IMR-90 (cell line): ENCODE data around the gene POLR3A. TPM values are rescaled to one million over a fixed set of nuclear protein-coding genes. Genes with fewer than 3 reads are reported as not detected.

Experiments used
- ATAC-seq: fragments of 200-7000 bp; cut with Tn5 transposase; 2 replicates; pipeline ENCODE4 v1.9.1; 2020; ENCODE audit warnings: low read depth, mild to moderate bottlenecking, moderate library complexity
- BruUV-seq: library from RNA; stranded (reverse); fragments of 400-500 nt; replicated peaks from 2 replicates; lab custom pipeline; 2021; lab: Mats Ljungman, UMichigan
- CTCF ChIA-PET: fragments of 300-600 bp; formaldehyde crosslinking; extraction: SDS; loops from one replicate; lab custom pipeline; 2021; ENCODE audit warnings: antibody characterized with exemption; lab: Yijun Ruan, JAX
- POLR2A ChIA-PET: fragments of 300-600 bp; sonication (Branson Sonifier 250); formaldehyde crosslinking; loops from one replicate; lab custom pipeline; 2022; ENCODE audit warnings: antibody characterized with exemption; ENCODE audit not compliant: unreplicated experiment; lab: Charles Lee
- DNase-seq: peaks from one replicate; pipeline ENCODE4 v3.0.0; 2013
- H2AFZ ChIP-seq: replicated peaks from 2 replicates; pipeline ENCODE3; 2013; ENCODE audit warnings: low read length, mild to moderate bottlenecking; ENCODE audit not compliant: poor library complexity
- H2AK5ac ChIP-seq: 2 replicates; pipeline ENCODE4 v1.6.1; 2013; ENCODE audit warnings: low read depth, low read length, inconsistent platforms
- H2AK9ac ChIP-seq: replicated peaks from 2 replicates; pipeline ENCODE3; 2013; ENCODE audit warnings: mild to moderate bottlenecking, low read depth, low read length, moderate library complexity; ENCODE audit not compliant: poor library complexity
- H2BK120ac ChIP-seq: 2 replicates; pipeline ENCODE4 v1.6.1; 2013; ENCODE audit warnings: low read depth, low read length, inconsistent platforms
- H2BK15ac ChIP-seq: 3 replicates; pipeline ENCODE4 v1.6.1; 2013; ENCODE audit warnings: low read depth, low read length, inconsistent platforms
- H2BK20ac ChIP-seq: 2 replicates; pipeline ENCODE4 v1.6.1; 2013; ENCODE audit warnings: low read depth, mild to moderate bottlenecking, inconsistent platforms, low read length, moderate library complexity
- H2BK5ac ChIP-seq: 2 replicates; pipeline ENCODE4 v1.6.1; 2013; ENCODE audit warnings: mild to moderate bottlenecking, low read depth, low read length, inconsistent platforms; ENCODE audit not compliant: poor library complexity, severe bottlenecking
- H3K14ac ChIP-seq: replicated peaks from 2 replicates; pipeline ENCODE4 v1.6.1; 2013; ENCODE audit warnings: low read depth, low read length, inconsistent platforms
- H3K18ac ChIP-seq: 2 replicates; pipeline ENCODE4 v1.6.1; 2013; ENCODE audit warnings: low read depth, low read length, control low read depth
- H3K23ac ChIP-seq: 2 replicates; pipeline ENCODE4 v1.6.1; 2013; ENCODE audit warnings: low read depth, low read length, inconsistent platforms
- H3K27ac ChIP-seq: 2 replicates; pipeline ENCODE4 v1.5.1; 2013; ENCODE audit warnings: mild to moderate bottlenecking, control low read depth, low read length; ENCODE audit not compliant: insufficient read depth
- H3K27me3 ChIP-seq: 2 replicates; pipeline ENCODE4 v1.6.1; 2013; ENCODE audit warnings: low read length; ENCODE audit not compliant: control insufficient read depth, insufficient read depth
- H3K36me3 ChIP-seq: 2 replicates; pipeline ENCODE4 v1.6.1; 2013; ENCODE audit warnings: low read length, mixed read lengths; ENCODE audit not compliant: control insufficient read depth, insufficient read depth
- H3K4ac ChIP-seq: 2 replicates; pipeline ENCODE4 v1.6.1; 2013; ENCODE audit warnings: low read depth, low read length, inconsistent platforms
- H3K4me1 ChIP-seq: 2 replicates; pipeline ENCODE4 v1.6.1; 2013; ENCODE audit warnings: low read length, mixed read lengths; ENCODE audit not compliant: control insufficient read depth, insufficient read depth
- H3K4me2 ChIP-seq: 2 replicates; pipeline ENCODE4 v1.6.1; 2013; ENCODE audit warnings: low read depth, mild to moderate bottlenecking, control low read depth, low read length, moderate library complexity
- H3K4me3 ChIP-seq: 2 replicates; pipeline ENCODE4 v1.5.1; 2013; ENCODE audit warnings: low read depth, mild to moderate bottlenecking, control low read depth, low read length, moderate library complexity; ENCODE audit not compliant: insufficient read depth
- H3K56ac ChIP-seq: 2 replicates; pipeline ENCODE4 v1.6.1; 2013; ENCODE audit warnings: low read length, inconsistent platforms; ENCODE audit not compliant: insufficient read depth; ENCODE audit errors: extremely low read depth
- H3K79me1 ChIP-seq, 2 experiments: 2 replicates each; pipeline ENCODE4 v1.6.1; 2013; ENCODE audit warnings: low read length in 2 of 2, inconsistent platforms in 1 of 2, low read depth in 1 of 2
- H3K9ac ChIP-seq: 2 replicates; pipeline ENCODE4 v1.6.1; 2013; ENCODE audit warnings: low read depth, low read length, control low read depth
- H3K9me1 ChIP-seq: 2 replicates; pipeline ENCODE4 v1.6.1; 2013; ENCODE audit warnings: low read length, inconsistent platforms; ENCODE audit not compliant: insufficient read depth
- H3K9me3 ChIP-seq: 2 replicates; pipeline ENCODE4 v1.6.1; 2013; ENCODE audit warnings: low read length; ENCODE audit not compliant: control insufficient read depth, insufficient read depth
- H4K20me1 ChIP-seq: 2 replicates; pipeline ENCODE4 v1.6.1; 2013; ENCODE audit warnings: low read length, inconsistent platforms; ENCODE audit not compliant: insufficient read depth
- H4K5ac ChIP-seq: 2 replicates; pipeline ENCODE4 v1.6.1; 2013; ENCODE audit warnings: mild to moderate bottlenecking, low read depth, low read length, control low read depth
- H4K8ac ChIP-seq, 2 experiments: 2 replicates each; pipeline ENCODE4 v1.6.1; 2013; ENCODE audit warnings: low read depth in 2 of 2, low read length in 2 of 2, control low read depth in 1 of 2, inconsistent platforms in 1 of 2
- H4K91ac ChIP-seq: 2 replicates; pipeline ENCODE4 v1.6.1; 2013; ENCODE audit warnings: low read depth, low read length, inconsistent platforms; ENCODE audit not compliant: insufficient read depth
- CEBPB ChIP-seq: IDR thresholded peaks from 2 replicates; pipeline ENCODE4 v1.6.1; 2012; ENCODE audit warnings: low read depth, low read length, improper control_type of control experiment
- CHD1 ChIP-seq: IDR thresholded peaks from 2 replicates; pipeline ENCODE4 v1.6.1; 2012; ENCODE audit warnings: low read depth, low read length, improper control_type of control experiment
- CTCF ChIP-seq: conservative IDR thresholded peaks from 2 replicates; pipeline ENCODE4 v1.5.1; 2012; ENCODE audit warnings: mild to moderate bottlenecking, low read depth, low read length, improper control_type of control experiment
- FOS ChIP-seq: fragments of 150-350 bp; IDR thresholded peaks from 2 replicates; pipeline ENCODE4 v1.6.1; 2016; ENCODE audit warnings: low read depth, low read length
- MAFK ChIP-seq: IDR thresholded peaks from 2 replicates; pipeline ENCODE4 v1.6.1; 2012; ENCODE audit warnings: low read depth, low read length, improper control_type of control experiment
- MXI1 ChIP-seq: IDR thresholded peaks from 2 replicates; pipeline ENCODE4 v1.6.1; 2012; ENCODE audit warnings: low read depth, mild to moderate bottlenecking, low read length, moderate library complexity, borderline replicate concordance
- NFE2L2 ChIP-seq: fragments of 150-350 bp; IDR thresholded peaks from 2 replicates; pipeline ENCODE4 v1.6.1; 2016; ENCODE audit warnings: low read depth, mild to moderate bottlenecking, low read length
- POLR2A ChIP-seq: IDR thresholded peaks from 2 replicates; pipeline ENCODE4 v1.6.1; 2012; ENCODE audit warnings: mild to moderate bottlenecking, low read depth, low read length
- RAD21 ChIP-seq: IDR thresholded peaks from 2 replicates; pipeline ENCODE4 v1.6.1; 2012; ENCODE audit warnings: low read length, improper control_type of control experiment
- RCOR1 ChIP-seq: IDR thresholded peaks from 2 replicates; pipeline ENCODE4 v1.6.1; 2012; ENCODE audit warnings: mild to moderate bottlenecking, low read length, improper control_type of control experiment; ENCODE audit not compliant: insufficient replicate concordance
- RFX5 ChIP-seq: IDR thresholded peaks from 2 replicates; pipeline ENCODE4 v1.8.0; 2012; ENCODE audit warnings: low read depth, mild to moderate bottlenecking, low read length, moderate library complexity
- SMC3 ChIP-seq: fragments of 150-350 bp; IDR thresholded peaks from 2 replicates; pipeline ENCODE4 v1.6.1; 2016; ENCODE audit warnings: low read depth, mild to moderate bottlenecking, antibody characterized with exemption, low read length, moderate library complexity
- USF2 ChIP-seq: fragments of 150-350 bp; IDR thresholded peaks from 2 replicates; pipeline ENCODE4 v1.6.1; 2017; ENCODE audit warnings: mild to moderate bottlenecking, antibody characterized with exemption, low read length, low read depth
- WGBS, 2 experiments: methylation state at CpG; one replicate each; pipeline versions ENCODE4 v1.1.5 to v1.1.7; 2013; ENCODE audit warnings: missing lambda C conversion rate in 2 of 2; ENCODE audit not compliant: insufficient read length in 1 of 2; ENCODE audit errors: extremely low coverage in 2 of 2; 5-methylcytosine and 5-hydroxymethylcytosine counted together
- dilution Hi-C: fragments of 300-500 bp; cut with HindIII; formaldehyde crosslinking; loops from one replicate; pipeline ENCODE4 v1.14.3; 2018; ENCODE audit warnings: low sequenced_read_pairs; ENCODE audit not compliant: unreplicated experiment
- in situ Hi-C: fragments of 300-500 bp; cut with MboI; formaldehyde crosslinking; loops from 3 replicates; pipeline ENCODE4 v1.14.3; 2019; ENCODE audit warnings: low sequenced_read_pairs, inconsistent platforms, mixed read lengths
- intact Hi-C: fragments of 100-400 bp; cut with micrococcal nuclease; formaldehyde crosslinking; loops from 2 replicates; pipeline ENCODE4 v1.10.0; 2022
- polyA plus RNA-seq, 3 experiments: library from polyadenylated mRNA; depleted of rRNA; stranded (reverse); fragments of >200 nt; gene quantifications; 2 replicates each; pipeline ENCODE4 v1.2.3, GENCODE V29; 2012; ENCODE audit warnings: low replicate concordance in 1 of 3
- total RNA-seq: library from RNA; depleted of rRNA; stranded (reverse); fragments of >200 nt; gene quantifications from 2 replicates; pipeline ENCODE4 v1.2.3, GENCODE V29; 2012

Gene POLR3A
- total and polyA plus RNA-seq, 2 of the 4 experiments (the other 2 are of a cell fraction) = 11.9 to 24.4 TPM

- Histone ChIP-seq H2BK20ac (no peak overlapping the region), H2AK9ac (no peak overlapping the region), H3K9me3 (no peaks in the 10 kb centered on the region), H4K8ac (no peak overlapping the region), H4K20me1 (no peaks in the 10 kb centered on the region), H2BK15ac (no peak overlapping the region), H4K91ac (no peak overlapping the region), H3K27ac (no peak overlapping the region), H3K56ac (no peak overlapping the region), H3K18ac (no peak overlapping the region), H3K36me3 (peaks cover 58% of the 10 kb centered on the region), H3K23ac (no peak overlapping the region), H3K14ac (no peak overlapping the region), H3K4me3 (no peak overlapping the region), H3K27me3 (no peaks in the 10 kb centered on the region), H4K5ac (no peak overlapping the region), H3K4me1 (no peaks in the 10 kb centered on the region), H2BK120ac (no peak overlapping the region), H3K9me1 (0 out of 2 replicates have a peak, but pooled peaks cover 3% of the 10 kb centered on the region), H3K4ac (no peak overlapping the region), H3K79me1 (peaks cover 0 to 11% of the 10 kb centered on the region in 2 experiments; a peak in 2 of 4 replicates), H3K4me2 (no peak overlapping the region), H3K9ac (no peak overlapping the region), H2BK5ac (no peak overlapping the region), H2AK5ac (no peak overlapping the region), H2AFZ (no peak overlapping the region)
- TF ChIP-seq RFX5 = no peak
- TF ChIP-seq POLR2A = no peak
- TF ChIP-seq CHD1 = no peak
- TF ChIP-seq CTCF = no peak
- TF ChIP-seq USF2 = no peak
- TF ChIP-seq FOS = no peak
- no peak for TF ChIP-seq CEBPB
- TF ChIP-seq MAFK = no peak
- no peak for TF ChIP-seq RCOR1
- no peak for TF ChIP-seq NFE2L2
- no peak for TF ChIP-seq SMC3
- no peak for TF ChIP-seq RAD21
- no peak for TF ChIP-seq MXI1
- ATAC-seq (no peak), DNase-seq (no peak)
- intact Hi-C loops = no loop called here
- WGBS, 2 experiments = no CpG with 5 or more reads among the region's 1 CpG
- ChIA-PET POLR2A (no interaction called here), CTCF (no interaction called here)
- no TSS peak for BruUV-seq
- dilution Hi-C loops = no loop called here
- in situ Hi-C loops = no loop called here
Measured at GRCh38 chr10:78007172-78007571, 22.1 kb downstream of the POLR3A start.
